ENCODE results near the gene PDE1A. TPM values are rescaled to one million over a fixed set of nuclear protein-coding genes. Genes with fewer than 3 reads are reported as not detected.
"Not testable (repeated sequence)": the region's sequence is repeated elsewhere in the genome, so short reads cannot be mapped to it uniquely, and the experiment has no call there.

PDE1A gene
- total RNA-seq, 4 donors from 2014 or later, result 2.3 to 9.2 (median 3.2) TPM

- no peaks in the 10 kb centered on the region for H3K27me3 ChIP-seq
- no peaks in the 10 kb centered on the region for H3K36me3 ChIP-seq
- H3K27ac ChIP-seq, result no peak overlapping the region
- no peak for TF ChIP-seq POLR2A (IDR thresholded peaks at IDR 0.05)
- no peak for TF ChIP-seq CTCF (IDR thresholded peaks at IDR 0.05)
- no peak overlapping the region for H3K4me3 ChIP-seq
- no peaks in the 10 kb centered on the region for H3K9me3 ChIP-seq
- no peak for DNase-seq
- no peaks in the 10 kb centered on the region for H3K4me1 ChIP-seq
- WGBS, 2 donors, result 47 to 76% methylated on average over 3 of the region's 3 CpGs
- intact Hi-C loops (cut with DNase I), result no loop called here
Measured at GRCh38 chr2:182283512-182283911, 143.3 kb downstream of the PDE1A start.

GRCh38 chr2:182281276-182281675 is 145.6 kb downstream of the PDE1A start:
- intact Hi-C loops (cut with DNase I), result no loop called here
- Histone ChIP-seq H3K4me1 (no peaks in the 10 kb centered on the region), H3K36me3 (no peaks in the 10 kb centered on the region), H3K27me3 (no peaks in the 10 kb centered on the region), H3K9me3 (peaks cover 0 to 11% (median 0%) of the 10 kb centered on the region in 3 donors), H3K27ac (no peak overlapping the region), H3K4me3 (no peak overlapping the region)
- no peak for DNase-seq
- no peak for TF ChIP-seq POLR2A (IDR thresholded peaks at IDR 0.05)
- no peak for TF ChIP-seq CTCF (IDR thresholded peaks at IDR 0.05)
- 54 to 73% methylated on average over 3 of the region's 3 CpGs for WGBS, 2 donors

GRCh38 chr2:182280118-182280517 is 146.7 kb downstream of the PDE1A start:
- Histone ChIP-seq H3K27ac (no peak overlapping the region), H3K4me1 (no peaks in the 10 kb centered on the region), H3K27me3 (no peaks in the 10 kb centered on the region), H3K9me3 (peaks cover 0 to 16% (median 0%) of the 10 kb centered on the region in 3 donors), H3K4me3 (no peak overlapping the region), H3K36me3 (no peaks in the 10 kb centered on the region)
- no peak for DNase-seq
- TF ChIP-seq POLR2A (IDR thresholded peaks at IDR 0.05), result no peak
- TF ChIP-seq CTCF (IDR thresholded peaks at IDR 0.05), result no peak
- intact Hi-C loops (cut with DNase I), result no loop called here

- H3K27ac ChIP-seq; H3K4me3 ChIP-seq; H3K27me3 ChIP-seq; intact Hi-C loops (cut with DNase I); H3K36me3 ChIP-seq; H3K4me1 ChIP-seq; DNase-seq: not testable (repeated sequence)
- peaks cover 0 to 16% (median 0%) of the 10 kb centered on the region in 3 donors for H3K9me3 ChIP-seq
- 70 to 80% methylated on average over 6 of the region's 6 CpGs for WGBS, 2 donors
Measured at GRCh38 chr2:182276662-182277061, 150.2 kb downstream of the PDE1A start.

- DNase-seq, result no peak
- H3K36me3 ChIP-seq, result no peaks in the 10 kb centered on the region
- intact Hi-C loops (cut with DNase I), result no loop called here
- H3K4me3 ChIP-seq, result no peak overlapping the region
- H3K27me3 ChIP-seq, result no peaks in the 10 kb centered on the region
- no peaks in the 10 kb centered on the region for H3K9me3 ChIP-seq
- TF ChIP-seq CTCF (IDR thresholded peaks at IDR 0.05), result no peak
- TF ChIP-seq POLR2A (IDR thresholded peaks at IDR 0.05), result no peak
- H3K27ac ChIP-seq, result no peak overlapping the region
- H3K4me1 ChIP-seq, result no peaks in the 10 kb centered on the region
- 43 to 76% methylated on average over 1 of the region's 1 CpG for WGBS, 2 donors
Measured at GRCh38 chr2:182267971-182268370, 158.9 kb downstream of the PDE1A start.

GRCh38 chr2:182266909-182267308 is 159.9 kb downstream of the PDE1A start:
- TF ChIP-seq POLR2A (IDR thresholded peaks at IDR 0.05) (no peak), CTCF (IDR thresholded peaks at IDR 0.05) (no peak)
- no peak overlapping the region for H3K27ac ChIP-seq
- H3K27me3 ChIP-seq, result no peaks in the 10 kb centered on the region
- intact Hi-C loops (cut with DNase I), result no loop called here
- H3K36me3 ChIP-seq, result no peaks in the 10 kb centered on the region
- no peak overlapping the region for H3K4me3 ChIP-seq
- H3K4me1 ChIP-seq, result no peaks in the 10 kb centered on the region
- no peaks in the 10 kb centered on the region for H3K9me3 ChIP-seq
- DNase-seq, result no peak

Data from esophagus squamous epithelium (tissue), 5 donors.